ENCODE measurements around the gene LYSET. TPM values are rescaled to one million over a fixed set of nuclear protein-coding genes. Genes with fewer than 3 reads are reported as not detected.
"Not testable (repeated sequence)": the region's sequence is repeated elsewhere in the genome, so short reads cannot be mapped to it uniquely, and the experiment has no call there.

The LYSET gene
- polyA plus RNA-seq, 2 of the 4 experiments (the other 2 are of a cell fraction), result 29.9 to 37.0 TPM

- TF ChIP-seq CHD4 (IDR thresholded peaks at IDR 0.05; ENCODE audit: borderline replicate concordance) (no peak), EHF (CRISPR knock-in tag; IDR thresholded peaks at IDR 0.05) (no peak), TP53 (CRISPR knock-in tag; IDR thresholded peaks at IDR 0.05) (no peak), BCL3 (IDR thresholded peaks at IDR 0.05) (no peak)
These were observed 49.1 kb upstream of the LYSET start (continued) for GRCh38 chr14:93136009-93136408.

- FAIRE-seq; ATAC-seq; H3K9me3 ChIP-seq; H3K4me3 ChIP-seq; H3K4me2 ChIP-seq; H3K27ac ChIP-seq; POLR2A ChIA-PET; DNase-seq (ENCODE audit: low read depth in 1 of 2, low spot score in 1 of 2): not testable (repeated sequence)
- WGBS (ENCODE audit: missing lambda C conversion rate), result 86% methylated on average over 13 of the region's 13 CpGs
- peaks cover 17% of the 10 kb centered on the region for H3K4me1 ChIP-seq
- CTCF ChIA-PET, result interaction anchor here (3.6 to 18.0 kb wide), 2 partner anchors 24 to 184 kb away, joined by 29 to 371 read pairs; partner anchors contain the start of gene ITPK1
These were observed 48.6 kb upstream of the LYSET start for GRCh38 chr14:93136508-93136907.

- Histone ChIP-seq H3K9me3 (no peaks in the 10 kb centered on the region), H3K4me2 (no peak overlapping the region), H3K4me1 (peaks cover 17% of the 10 kb centered on the region), H3K4me3 (no peak overlapping the region), H3K27ac (no peak overlapping the region)
- CTCF ChIA-PET, result interaction anchor here (0.6 to 18.0 kb wide), 11 partner anchors 9 to 188 kb away, joined by 3 to 371 read pairs (median 3); partner anchors contain the start of genes GON7 and ITPK1
- WGBS (ENCODE audit: missing lambda C conversion rate), result 48% methylated on average over 16 of the region's 17 CpGs
- POLR2A ChIA-PET, result interaction anchor here (1.3 to 1.5 kb wide), 2 partner anchors 23 to 25 kb away, joined by 3 read pairs; no protein-coding TSS in a partner anchor
- FAIRE-seq, result no peak
- TF ChIP-seq ELK1 (IDR thresholded peaks at IDR 0.05; ENCODE audit: low read depth, low read length) (no peak), ATOH8 (CRISPR knock-in tag; IDR thresholded peaks at IDR 0.05; ENCODE audit: low read depth) (no peak), HEYL (CRISPR knock-in tag; IDR thresholded peaks at IDR 0.05) (no peak), SREBF2 (IDR thresholded peaks at IDR 0.05) (no peak), GATA3 (IDR thresholded peaks at IDR 0.05; ENCODE audit: borderline replicate concordance) (no peak), RCOR1 (IDR thresholded peaks at IDR 0.05; ENCODE audit: low read depth, low read length) (no peak), CHD2 (IDR thresholded peaks at IDR 0.05; ENCODE audit: low read length, partially characterized antibody) (no peak), NR3C1 (IDR thresholded peaks at IDR 0.05) (no peak), FOSB (CRISPR knock-in tag; IDR thresholded peaks at IDR 0.05) (no peak), NPAS2 (CRISPR knock-in tag; IDR thresholded peaks at IDR 0.05; ENCODE audit: borderline replicate concordance) (no peak), ZNF302 (CRISPR knock-in tag; IDR thresholded peaks at IDR 0.05) (no peak), BHLHE40 (IDR thresholded peaks at IDR 0.05; ENCODE audit: low read depth, low read length) (no peak), CBX2 (IDR thresholded peaks at IDR 0.05; ENCODE audit: borderline replicate concordance, low read depth) (no peak), HOXB5 (CRISPR knock-in tag; IDR thresholded peaks at IDR 0.05) (no peak), HMGXB4 (CRISPR knock-in tag; IDR thresholded peaks at IDR 0.05; ENCODE audit: borderline replicate concordance) (no peak)
- ATAC-seq, result peak; percentile 38 to 51; a peak in 3 of 6 replicates
- peak in 1 of 2 experiments; percentile 48 for DNase-seq (ENCODE audit: low read depth in 1 of 2, low spot score in 1 of 2)
These were observed 47.3 kb upstream of the LYSET start for GRCh38 chr14:93137864-93138263.
